Left lung (tissue), 10 donors: Measurements from ENCODE around the gene DUT. TPM values are rescaled to one million over a fixed set of nuclear protein-coding genes. Genes with fewer than 3 reads are reported as not detected.

Experiments
- ATAC-seq: fragments of 200-7000 bp; cut with Tn5 transposase; one replicate; pipeline ENCODE4 v1.9.1; 2020; ENCODE audit warnings: moderate library complexity
- DNase-seq, 4 donors: peaks; one replicate each; pipeline ENCODE4 v3.0.0-alpha.2; 2013 to 2020
- H3K27ac ChIP-seq, 2 donors: fragments of 200-600 bp; sonication (generic) in 1 of 2; one replicate each; pipeline versions ENCODE4 v1.5.0 to v1.8.0; 2020 to 2021
- H3K27me3 ChIP-seq, 2 donors: fragments of 200-600 bp; sonication (generic) in 1 of 2; one replicate each; pipeline versions ENCODE4 v1.5.0 to v1.8.0; 2020 to 2021
- H3K36me3 ChIP-seq, 2 donors: fragments of 200-600 bp; sonication (generic) in 1 of 2; one replicate each; pipeline versions ENCODE4 v1.5.0 to v1.8.0; 2020 to 2021
- H3K4me1 ChIP-seq, 2 donors: fragments of 200-600 bp; one replicate each; pipeline ENCODE4 v1.8.0; 2021
- H3K4me3 ChIP-seq, 2 donors: fragments of 200-600 bp; sonication (generic) in 1 of 2; one replicate each; pipeline versions ENCODE4 v1.5.0 to v1.8.0; 2020 to 2021; ENCODE audit warnings: mild to moderate bottlenecking in 1 of 2
- H3K9me3 ChIP-seq, 2 donors: fragments of 200-600 bp; sonication (generic) in 1 of 2; one replicate each; pipeline versions ENCODE4 v1.5.0 to v1.8.0; 2020 to 2021
- CTCF ChIP-seq, 2 donors: fragments of 200-600 bp; sonication (generic) in 1 of 2; IDR thresholded peaks; one replicate each; pipeline versions ENCODE4 v1.5.0 to v1.8.0; 2021; ENCODE audit warnings: antibody characterized with exemption in 2 of 2
- intact Hi-C, 2 donors: fragments of 100-400 bp; cut with DNase I; formaldehyde crosslinking; loops; one replicate each; pipeline versions ENCODE4 v1.11.2 to v1.14.2; 2022
- polyA plus RNA-seq, 6 donors: library from polyadenylated mRNA; unstranded; fragments of 120-200 nt; gene quantifications; one replicate each; pipeline ENCODE4 v1.2.1, GENCODE V29; 2013; ENCODE audit not compliant: insufficient read length in 6 of 6
- total RNA-seq, 2 donors: library from RNA; stranded (reverse); fragmentation: NEBNext Ultra II Directional; extraction: Animal tissue kit (Norgen Biotek cat#: 25700); gene quantifications; one replicate each; pipeline ENCODE4 v1.2.1, GENCODE V29; 2021
- donor health status: DM: no; HTN: yes; CAD: no.
- donor health status: DM: no; HTN: no; CAD: no.

The DUT gene
- total and polyA plus RNA-seq, 8 donors: 78.0 to 176 (median 167) TPM

DNA sequence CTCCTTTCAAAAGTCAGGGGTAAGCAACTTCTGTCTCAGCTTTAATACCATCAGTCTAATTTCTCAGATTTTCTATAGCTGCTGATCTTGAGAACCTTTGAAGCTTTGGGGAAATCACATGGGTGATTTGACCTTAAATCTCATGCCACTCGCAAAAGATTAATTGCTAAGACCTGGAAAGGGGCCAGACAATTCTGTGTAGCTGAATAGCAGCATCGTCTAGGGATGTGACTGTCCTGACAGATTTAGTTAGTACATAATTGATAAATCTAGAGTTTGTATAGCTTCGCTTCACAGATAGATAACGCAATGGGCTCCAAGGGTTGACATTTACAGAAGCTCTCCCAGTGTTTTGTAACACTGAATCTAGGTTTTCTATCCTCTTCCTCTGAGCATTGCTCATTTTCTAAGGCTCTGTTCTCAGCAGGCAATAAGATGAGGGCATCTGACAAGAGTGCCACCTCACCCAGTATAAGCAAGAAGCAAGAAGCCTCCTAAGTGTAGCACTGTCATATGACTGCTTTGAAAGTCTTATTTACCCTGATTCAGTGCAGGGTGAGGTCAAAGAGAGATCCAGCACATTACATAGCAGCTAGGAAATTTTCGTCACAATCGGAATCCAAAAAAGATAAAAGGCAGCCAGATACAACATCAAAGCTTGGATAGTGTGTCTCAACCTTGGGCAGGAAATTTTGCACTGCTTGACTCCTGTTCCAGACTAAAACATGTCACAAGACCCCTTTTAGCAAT, 47.7 kb upstream of the DUT start:
- no peak overlapping the region for H3K27ac ChIP-seq
- H3K9me3 ChIP-seq: no peaks in the 10 kb centered on the region
- peak; percentile 43 for ATAC-seq
- peaks cover 0 to 5% of the 10 kb centered on the region in 2 donors for H3K27me3 ChIP-seq
- peaks cover 0 to 4% of the 10 kb centered on the region in 2 donors for H3K4me1 ChIP-seq
- no peak overlapping the region for H3K4me3 ChIP-seq
- TF ChIP-seq CTCF (IDR thresholded peaks at IDR 0.05): no peak
- intact Hi-C loops: no loop called here
- H3K36me3 ChIP-seq: no peaks in the 10 kb centered on the region
- peak in 1 of 4 donors; percentile 13 for DNase-seq

DNA sequence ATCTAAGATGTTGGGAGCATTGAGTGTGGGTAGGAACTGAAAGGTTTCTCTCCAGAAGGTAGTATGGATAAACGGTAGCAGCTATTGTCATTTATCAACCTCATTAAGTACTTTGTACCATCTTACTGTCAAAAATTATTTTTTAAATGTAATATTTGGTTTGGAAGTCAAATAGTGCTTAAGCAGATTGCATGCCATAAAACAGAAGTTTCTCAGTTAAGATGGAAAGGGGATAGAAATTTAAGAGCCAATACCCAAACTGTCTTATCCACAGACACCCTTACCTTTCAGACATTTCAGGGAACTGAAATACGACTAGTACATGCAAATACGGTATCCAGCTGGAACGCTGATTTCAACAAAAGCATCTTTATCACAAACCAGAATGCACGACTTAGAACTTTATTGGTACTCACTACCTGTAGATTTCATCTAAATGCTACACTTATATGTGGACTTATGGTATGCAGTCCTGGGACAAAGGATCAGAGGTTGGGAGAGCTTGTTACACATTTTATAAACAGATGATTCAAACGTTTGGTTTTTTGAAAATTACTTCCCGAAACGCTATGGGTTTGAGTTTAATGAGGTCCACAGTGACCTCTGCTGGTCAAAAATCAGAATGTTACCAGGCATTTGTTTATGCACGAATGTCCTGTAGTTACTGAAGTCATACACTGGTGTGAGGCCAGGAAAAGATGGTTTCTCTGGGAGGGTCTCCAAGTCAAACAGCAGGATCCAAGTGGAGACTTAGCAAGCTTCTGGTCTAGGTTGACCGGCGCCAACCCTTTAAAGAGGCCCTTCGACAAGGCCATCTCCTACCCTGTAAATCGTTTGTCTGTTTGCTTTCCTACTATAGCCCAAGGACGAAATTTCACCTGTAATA, 45.7 kb upstream of the DUT start:
- intact Hi-C loops: no loop called here
- Histone ChIP-seq H3K36me3 (no peaks in the 10 kb centered on the region), H3K4me1 (peaks cover 0 to 4% of the 10 kb centered on the region in 2 donors), H3K9me3 (no peaks in the 10 kb centered on the region), H3K27me3 (peaks cover 0 to 5% of the 10 kb centered on the region in 2 donors), H3K27ac (no peak overlapping the region), H3K4me3 (no peak overlapping the region)
- DNase-seq (peak in 2 of 4 donors; percentile 77 to 89), ATAC-seq (peak; percentile 95)
- peak; percentile 63 to 68 for TF ChIP-seq CTCF (IDR thresholded peaks at IDR 0.05)

DNA sequence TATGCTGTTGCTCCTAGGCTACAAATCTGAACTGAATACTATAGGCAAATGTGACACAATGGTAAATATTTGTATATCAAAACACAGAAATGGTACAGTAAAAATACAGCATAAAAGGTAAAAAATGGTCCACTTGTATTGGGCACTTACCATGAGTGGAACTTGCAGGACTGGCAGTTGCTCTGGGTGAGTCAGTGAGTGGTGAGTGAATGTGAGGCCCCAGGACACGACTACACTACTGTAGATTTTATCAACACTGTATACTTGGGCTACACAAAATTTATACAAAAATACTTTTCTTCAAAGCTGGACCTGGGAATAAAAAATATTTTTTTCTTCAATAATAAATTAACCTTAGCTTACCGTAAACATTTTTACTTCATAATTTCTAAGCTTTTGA, 41.6 kb upstream of the DUT start:
- DNase-seq (no peak), ATAC-seq (no peak)
- no peak overlapping the region for H3K4me3 ChIP-seq
- peaks cover 0 to 4% of the 10 kb centered on the region in 2 donors for H3K4me1 ChIP-seq
- no peak for TF ChIP-seq CTCF (IDR thresholded peaks at IDR 0.05)
- no peaks in the 10 kb centered on the region for H3K9me3 ChIP-seq
- intact Hi-C loops: no loop called here
- H3K36me3 ChIP-seq: no peaks in the 10 kb centered on the region
- H3K27me3 ChIP-seq: no peaks in the 10 kb centered on the region
- H3K27ac ChIP-seq: no peak overlapping the region

- Histone ChIP-seq H3K4me1 (no peaks in the 10 kb centered on the region), H3K4me3 (no peak overlapping the region), H3K27ac (no peak overlapping the region), H3K27me3 (no peaks in the 10 kb centered on the region), H3K9me3 (no peaks in the 10 kb centered on the region), H3K36me3 (no peaks in the 10 kb centered on the region)
- no peak for TF ChIP-seq CTCF (IDR thresholded peaks at IDR 0.05)
- DNase-seq: no peak
- intact Hi-C loops: no loop called here
- ATAC-seq: no peak
Measured at GRCh38 chr15:48292458-48292857, 38.8 kb upstream of the DUT start.

GRCh38 chr15:48297668-48298067, 33.6 kb upstream of the DUT start:
- H3K9me3 ChIP-seq: no peaks in the 10 kb centered on the region
- TF ChIP-seq CTCF (IDR thresholded peaks at IDR 0.05): no peak
- H3K27ac ChIP-seq: no peak overlapping the region
- intact Hi-C loops: no loop called here
- no peak overlapping the region for H3K4me3 ChIP-seq
- H3K4me1 ChIP-seq: no peaks in the 10 kb centered on the region
- no peaks in the 10 kb centered on the region for H3K36me3 ChIP-seq
- DNase-seq (no peak), ATAC-seq (no peak)
- H3K27me3 ChIP-seq: no peaks in the 10 kb centered on the region
